IMR-90 (cell line): Measurements from ENCODE around the gene ATP9B. TPM values are rescaled to one million over a fixed set of nuclear protein-coding genes. Genes with fewer than 3 reads are reported as not detected.

Experiments
- ATAC-seq: fragments of 200-7000 bp; cut with Tn5 transposase; 2 replicates; pipeline ENCODE4 v1.9.1; 2020; ENCODE audit warnings: low read depth, mild to moderate bottlenecking, moderate library complexity
- BruUV-seq: library from RNA; stranded (reverse); fragments of 400-500 nt; replicated peaks from 2 replicates; lab custom pipeline; 2021; lab: Mats Ljungman, UMichigan
- CTCF ChIA-PET: fragments of 300-600 bp; formaldehyde crosslinking; extraction: SDS; loops from one replicate; lab custom pipeline; 2021; ENCODE audit warnings: antibody characterized with exemption; lab: Yijun Ruan, JAX
- POLR2A ChIA-PET: fragments of 300-600 bp; sonication (Branson Sonifier 250); formaldehyde crosslinking; loops from one replicate; lab custom pipeline; 2022; ENCODE audit warnings: antibody characterized with exemption; ENCODE audit not compliant: unreplicated experiment; lab: Charles Lee
- DNase-seq: peaks from one replicate; pipeline ENCODE4 v3.0.0; 2013
- H2AFZ ChIP-seq: replicated peaks from 2 replicates; pipeline ENCODE3; 2013; ENCODE audit warnings: low read length, mild to moderate bottlenecking; ENCODE audit not compliant: poor library complexity
- H2AK5ac ChIP-seq: 2 replicates; pipeline ENCODE4 v1.6.1; 2013; ENCODE audit warnings: low read depth, low read length, inconsistent platforms
- H2AK9ac ChIP-seq: replicated peaks from 2 replicates; pipeline ENCODE3; 2013; ENCODE audit warnings: mild to moderate bottlenecking, low read depth, low read length, moderate library complexity; ENCODE audit not compliant: poor library complexity
- H2BK120ac ChIP-seq: 2 replicates; pipeline ENCODE4 v1.6.1; 2013; ENCODE audit warnings: low read depth, low read length, inconsistent platforms
- H2BK15ac ChIP-seq: 3 replicates; pipeline ENCODE4 v1.6.1; 2013; ENCODE audit warnings: low read depth, low read length, inconsistent platforms
- H2BK20ac ChIP-seq: 2 replicates; pipeline ENCODE4 v1.6.1; 2013; ENCODE audit warnings: low read depth, mild to moderate bottlenecking, inconsistent platforms, low read length, moderate library complexity
- H2BK5ac ChIP-seq: 2 replicates; pipeline ENCODE4 v1.6.1; 2013; ENCODE audit warnings: mild to moderate bottlenecking, low read depth, low read length, inconsistent platforms; ENCODE audit not compliant: poor library complexity, severe bottlenecking
- H3K14ac ChIP-seq: replicated peaks from 2 replicates; pipeline ENCODE4 v1.6.1; 2013; ENCODE audit warnings: low read depth, low read length, inconsistent platforms
- H3K18ac ChIP-seq: 2 replicates; pipeline ENCODE4 v1.6.1; 2013; ENCODE audit warnings: low read depth, low read length, control low read depth
- H3K23ac ChIP-seq: 2 replicates; pipeline ENCODE4 v1.6.1; 2013; ENCODE audit warnings: low read depth, low read length, inconsistent platforms
- H3K27ac ChIP-seq: 2 replicates; pipeline ENCODE4 v1.5.1; 2013; ENCODE audit warnings: mild to moderate bottlenecking, control low read depth, low read length; ENCODE audit not compliant: insufficient read depth
- H3K27me3 ChIP-seq: 2 replicates; pipeline ENCODE4 v1.6.1; 2013; ENCODE audit warnings: low read length; ENCODE audit not compliant: control insufficient read depth, insufficient read depth
- H3K36me3 ChIP-seq: 2 replicates; pipeline ENCODE4 v1.6.1; 2013; ENCODE audit warnings: low read length, mixed read lengths; ENCODE audit not compliant: control insufficient read depth, insufficient read depth
- H3K4ac ChIP-seq: 2 replicates; pipeline ENCODE4 v1.6.1; 2013; ENCODE audit warnings: low read depth, low read length, inconsistent platforms
- H3K4me1 ChIP-seq: 2 replicates; pipeline ENCODE4 v1.6.1; 2013; ENCODE audit warnings: low read length, mixed read lengths; ENCODE audit not compliant: control insufficient read depth, insufficient read depth
- H3K4me2 ChIP-seq: 2 replicates; pipeline ENCODE4 v1.6.1; 2013; ENCODE audit warnings: low read depth, mild to moderate bottlenecking, control low read depth, low read length, moderate library complexity
- H3K4me3 ChIP-seq: 2 replicates; pipeline ENCODE4 v1.5.1; 2013; ENCODE audit warnings: low read depth, mild to moderate bottlenecking, control low read depth, low read length, moderate library complexity; ENCODE audit not compliant: insufficient read depth
- H3K56ac ChIP-seq: 2 replicates; pipeline ENCODE4 v1.6.1; 2013; ENCODE audit warnings: low read length, inconsistent platforms; ENCODE audit not compliant: insufficient read depth; ENCODE audit errors: extremely low read depth
- H3K79me1 ChIP-seq, 2 experiments: 2 replicates each; pipeline ENCODE4 v1.6.1; 2013; ENCODE audit warnings: low read length in 2 of 2, inconsistent platforms in 1 of 2, low read depth in 1 of 2
- H3K9ac ChIP-seq: 2 replicates; pipeline ENCODE4 v1.6.1; 2013; ENCODE audit warnings: low read depth, low read length, control low read depth
- H3K9me1 ChIP-seq: 2 replicates; pipeline ENCODE4 v1.6.1; 2013; ENCODE audit warnings: low read length, inconsistent platforms; ENCODE audit not compliant: insufficient read depth
- H3K9me3 ChIP-seq: 2 replicates; pipeline ENCODE4 v1.6.1; 2013; ENCODE audit warnings: low read length; ENCODE audit not compliant: control insufficient read depth, insufficient read depth
- H4K20me1 ChIP-seq: 2 replicates; pipeline ENCODE4 v1.6.1; 2013; ENCODE audit warnings: low read length, inconsistent platforms; ENCODE audit not compliant: insufficient read depth
- H4K5ac ChIP-seq: 2 replicates; pipeline ENCODE4 v1.6.1; 2013; ENCODE audit warnings: mild to moderate bottlenecking, low read depth, low read length, control low read depth
- H4K8ac ChIP-seq, 2 experiments: 2 replicates each; pipeline ENCODE4 v1.6.1; 2013; ENCODE audit warnings: low read depth in 2 of 2, low read length in 2 of 2, control low read depth in 1 of 2, inconsistent platforms in 1 of 2
- H4K91ac ChIP-seq: 2 replicates; pipeline ENCODE4 v1.6.1; 2013; ENCODE audit warnings: low read depth, low read length, inconsistent platforms; ENCODE audit not compliant: insufficient read depth
- BHLHE40 ChIP-seq: fragments of 150-350 bp; IDR thresholded peaks from 2 replicates; pipeline ENCODE4 v1.6.1; 2016; ENCODE audit warnings: mild to moderate bottlenecking, low read depth, low read length
- CEBPB ChIP-seq: IDR thresholded peaks from 2 replicates; pipeline ENCODE4 v1.6.1; 2012; ENCODE audit warnings: low read depth, low read length, improper control_type of control experiment
- CHD1 ChIP-seq: IDR thresholded peaks from 2 replicates; pipeline ENCODE4 v1.6.1; 2012; ENCODE audit warnings: low read depth, low read length, improper control_type of control experiment
- FOS ChIP-seq: fragments of 150-350 bp; IDR thresholded peaks from 2 replicates; pipeline ENCODE4 v1.6.1; 2016; ENCODE audit warnings: low read depth, low read length
- MAFK ChIP-seq: IDR thresholded peaks from 2 replicates; pipeline ENCODE4 v1.6.1; 2012; ENCODE audit warnings: low read depth, low read length, improper control_type of control experiment
- MAZ ChIP-seq: IDR thresholded peaks from 2 replicates; pipeline ENCODE4 v1.6.1; 2012; ENCODE audit warnings: low read depth, mild to moderate bottlenecking, low read length, improper control_type of control experiment, moderate library complexity, borderline replicate concordance
- MXI1 ChIP-seq: IDR thresholded peaks from 2 replicates; pipeline ENCODE4 v1.6.1; 2012; ENCODE audit warnings: low read depth, mild to moderate bottlenecking, low read length, moderate library complexity, borderline replicate concordance
- NFE2L2 ChIP-seq: fragments of 150-350 bp; IDR thresholded peaks from 2 replicates; pipeline ENCODE4 v1.6.1; 2016; ENCODE audit warnings: low read depth, mild to moderate bottlenecking, low read length
- POLR2A ChIP-seq: IDR thresholded peaks from 2 replicates; pipeline ENCODE4 v1.6.1; 2012; ENCODE audit warnings: mild to moderate bottlenecking, low read depth, low read length
- RAD21 ChIP-seq: IDR thresholded peaks from 2 replicates; pipeline ENCODE4 v1.6.1; 2012; ENCODE audit warnings: low read length, improper control_type of control experiment
- RCOR1 ChIP-seq: IDR thresholded peaks from 2 replicates; pipeline ENCODE4 v1.6.1; 2012; ENCODE audit warnings: mild to moderate bottlenecking, low read length, improper control_type of control experiment; ENCODE audit not compliant: insufficient replicate concordance
- RFX5 ChIP-seq: IDR thresholded peaks from 2 replicates; pipeline ENCODE4 v1.8.0; 2012; ENCODE audit warnings: low read depth, mild to moderate bottlenecking, low read length, moderate library complexity
- SMC3 ChIP-seq: fragments of 150-350 bp; IDR thresholded peaks from 2 replicates; pipeline ENCODE4 v1.6.1; 2016; ENCODE audit warnings: low read depth, mild to moderate bottlenecking, antibody characterized with exemption, low read length, moderate library complexity
- WGBS, 2 experiments: methylation state at CpG; one replicate each; pipeline versions ENCODE4 v1.1.5 to v1.1.7; 2013; ENCODE audit warnings: missing lambda C conversion rate in 2 of 2; ENCODE audit not compliant: insufficient read length in 1 of 2; ENCODE audit errors: extremely low coverage in 2 of 2; 5-methylcytosine and 5-hydroxymethylcytosine counted together
- dilution Hi-C: fragments of 300-500 bp; cut with HindIII; formaldehyde crosslinking; loops from one replicate; pipeline ENCODE4 v1.14.3; 2018; ENCODE audit warnings: low sequenced_read_pairs; ENCODE audit not compliant: unreplicated experiment
- in situ Hi-C: fragments of 300-500 bp; cut with MboI; formaldehyde crosslinking; loops from 3 replicates; pipeline ENCODE4 v1.14.3; 2019; ENCODE audit warnings: low sequenced_read_pairs, inconsistent platforms, mixed read lengths
- intact Hi-C: fragments of 100-400 bp; cut with micrococcal nuclease; formaldehyde crosslinking; loops from 2 replicates; pipeline ENCODE4 v1.10.0; 2022
- polyA plus RNA-seq, 3 experiments: library from polyadenylated mRNA; depleted of rRNA; stranded (reverse); fragments of >200 nt; gene quantifications; 2 replicates each; pipeline ENCODE4 v1.2.3, GENCODE V29; 2012; ENCODE audit warnings: low replicate concordance in 1 of 3
- total RNA-seq: library from RNA; depleted of rRNA; stranded (reverse); fragments of >200 nt; gene quantifications from 2 replicates; pipeline ENCODE4 v1.2.3, GENCODE V29; 2012
- TF ChIP-seq, protein P1 (sequence below): fragments of 150-350 bp; IDR thresholded peaks from 2 replicates; pipeline ENCODE4 v1.6.1; 2016; ENCODE audit warnings: low read depth, mild to moderate bottlenecking, low read length, moderate library complexity, borderline replicate concordance
- TF ChIP-seq, protein P2 (sequence below): fragments of 150-350 bp; IDR thresholded peaks from 2 replicates; pipeline ENCODE4 v1.6.1; 2017; ENCODE audit warnings: mild to moderate bottlenecking, antibody characterized with exemption, low read length, low read depth
- TF ChIP-seq, protein P3 (sequence below): conservative IDR thresholded peaks from 2 replicates; pipeline ENCODE4 v1.5.1; 2012; ENCODE audit warnings: mild to moderate bottlenecking, low read depth, low read length, improper control_type of control experiment

The ATP9B gene
- total and polyA plus RNA-seq, 2 of the 4 experiments (the other 2 are of a cell fraction) = 11.0 to 11.5 TPM

DNA sequence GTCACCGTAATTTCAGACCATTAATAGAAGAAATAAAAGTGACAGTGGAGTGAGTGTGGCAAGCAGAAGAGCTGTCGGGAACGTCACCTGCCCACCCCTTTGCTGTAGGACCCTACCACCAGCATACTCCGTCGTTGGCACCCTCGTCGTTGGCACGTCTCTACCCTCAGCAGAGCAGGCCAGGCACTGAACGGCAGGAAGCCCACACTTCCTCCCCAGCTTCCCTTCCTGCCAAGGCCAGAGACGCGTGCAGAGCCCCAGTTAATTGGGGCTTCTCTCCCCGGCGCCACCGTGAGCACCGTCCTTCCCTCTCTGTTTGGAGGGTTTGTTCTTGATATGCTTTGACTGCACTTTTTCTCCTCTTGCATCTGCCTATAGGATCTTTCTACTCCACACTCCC is 299.5 kb downstream of the ATP9B start:
- Histone ChIP-seq H3K56ac (no peak overlapping the region), H2BK20ac (no peak overlapping the region), H4K5ac (no peak overlapping the region), H4K20me1 (peaks cover 14% of the 10 kb centered on the region; the same call in 1 of the 2 replicates), H3K27ac (no peak overlapping the region), H2AK5ac (no peak overlapping the region), H4K8ac (no peak overlapping the region), H2BK5ac (no peak overlapping the region), H3K14ac (no peak overlapping the region), H3K27me3 (no peaks in the 10 kb centered on the region), H3K4me2 (no peak overlapping the region), H3K36me3 (no peaks in the 10 kb centered on the region; the same call in 1 of the 2 replicates), H3K9ac (no peak overlapping the region), H4K91ac (no peak overlapping the region), H3K4ac (no peak overlapping the region), H3K9me1 (peaks cover 15% of the 10 kb centered on the region), H2AK9ac (no peak overlapping the region), H3K79me1 (no peaks in the 10 kb centered on the region), H3K9me3 (no peaks in the 10 kb centered on the region), H2BK15ac (no peak overlapping the region), H3K23ac (no peak overlapping the region), H2BK120ac (no peak overlapping the region), H3K18ac (no peak overlapping the region), H3K4me1 (peaks cover 13% of the 10 kb centered on the region), H3K4me3 (no peak overlapping the region), H2AFZ (no peak overlapping the region)
- POLR2A ChIA-PET = no interaction called here
- intact Hi-C loops = no loop called here
- in situ Hi-C loops = no loop called here
- ATAC-seq (no peak), DNase-seq (no peak)
- CTCF ChIA-PET = no interaction called here
- TF ChIP-seq RAD21 = no peak
- TF ChIP-seq MAFK = no peak
- TF ChIP-seq, protein P1, sequence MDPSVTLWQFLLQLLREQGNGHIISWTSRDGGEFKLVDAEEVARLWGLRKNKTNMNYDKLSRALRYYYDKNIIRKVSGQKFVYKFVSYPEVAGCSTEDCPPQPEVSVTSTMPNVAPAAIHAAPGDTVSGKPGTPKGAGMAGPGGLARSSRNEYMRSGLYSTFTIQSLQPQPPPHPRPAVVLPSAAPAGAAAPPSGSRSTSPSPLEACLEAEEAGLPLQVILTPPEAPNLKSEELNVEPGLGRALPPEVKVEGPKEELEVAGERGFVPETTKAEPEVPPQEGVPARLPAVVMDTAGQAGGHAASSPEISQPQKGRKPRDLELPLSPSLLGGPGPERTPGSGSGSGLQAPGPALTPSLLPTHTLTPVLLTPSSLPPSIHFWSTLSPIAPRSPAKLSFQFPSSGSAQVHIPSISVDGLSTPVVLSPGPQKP = no peak
- no peak for TF ChIP-seq FOS
- TF ChIP-seq RFX5 = no peak
- no peak for TF ChIP-seq MAZ
- TF ChIP-seq POLR2A = no peak
- TF ChIP-seq RCOR1 = no peak
- no peak for TF ChIP-seq BHLHE40
- TF ChIP-seq SMC3 = no peak
- TF ChIP-seq, protein P2, sequence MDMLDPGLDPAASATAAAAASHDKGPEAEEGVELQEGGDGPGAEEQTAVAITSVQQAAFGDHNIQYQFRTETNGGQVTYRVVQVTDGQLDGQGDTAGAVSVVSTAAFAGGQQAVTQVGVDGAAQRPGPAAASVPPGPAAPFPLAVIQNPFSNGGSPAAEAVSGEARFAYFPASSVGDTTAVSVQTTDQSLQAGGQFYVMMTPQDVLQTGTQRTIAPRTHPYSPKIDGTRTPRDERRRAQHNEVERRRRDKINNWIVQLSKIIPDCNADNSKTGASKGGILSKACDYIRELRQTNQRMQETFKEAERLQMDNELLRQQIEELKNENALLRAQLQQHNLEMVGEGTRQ = no peak
- no peak for TF ChIP-seq MXI1
- no peak for TF ChIP-seq NFE2L2
- no peak for TF ChIP-seq CHD1
- TF ChIP-seq, protein P3, sequence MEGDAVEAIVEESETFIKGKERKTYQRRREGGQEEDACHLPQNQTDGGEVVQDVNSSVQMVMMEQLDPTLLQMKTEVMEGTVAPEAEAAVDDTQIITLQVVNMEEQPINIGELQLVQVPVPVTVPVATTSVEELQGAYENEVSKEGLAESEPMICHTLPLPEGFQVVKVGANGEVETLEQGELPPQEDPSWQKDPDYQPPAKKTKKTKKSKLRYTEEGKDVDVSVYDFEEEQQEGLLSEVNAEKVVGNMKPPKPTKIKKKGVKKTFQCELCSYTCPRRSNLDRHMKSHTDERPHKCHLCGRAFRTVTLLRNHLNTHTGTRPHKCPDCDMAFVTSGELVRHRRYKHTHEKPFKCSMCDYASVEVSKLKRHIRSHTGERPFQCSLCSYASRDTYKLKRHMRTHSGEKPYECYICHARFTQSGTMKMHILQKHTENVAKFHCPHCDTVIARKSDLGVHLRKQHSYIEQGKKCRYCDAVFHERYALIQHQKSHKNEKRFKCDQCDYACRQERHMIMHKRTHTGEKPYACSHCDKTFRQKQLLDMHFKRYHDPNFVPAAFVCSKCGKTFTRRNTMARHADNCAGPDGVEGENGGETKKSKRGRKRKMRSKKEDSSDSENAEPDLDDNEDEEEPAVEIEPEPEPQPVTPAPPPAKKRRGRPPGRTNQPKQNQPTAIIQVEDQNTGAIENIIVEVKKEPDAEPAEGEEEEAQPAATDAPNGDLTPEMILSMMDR = no peak
- TF ChIP-seq CEBPB = no peak
- 100% methylated on average over 4 of the region's 15 CpGs; no CpG with 5 or more reads in 1 of the 2 experiments for WGBS, 2 experiments
- dilution Hi-C loops = no loop called here
- BruUV-seq = no TSS peak
